ENCODE data around the gene PPIL6. TPM values are rescaled to one million over a fixed set of nuclear protein-coding genes. Genes with fewer than 3 reads are reported as not detected.

PPIL6 gene
- total RNA-seq, 4 donors from 2014 or later, result 1.2 to 16.5 (median 4.8) TPM

DNA sequence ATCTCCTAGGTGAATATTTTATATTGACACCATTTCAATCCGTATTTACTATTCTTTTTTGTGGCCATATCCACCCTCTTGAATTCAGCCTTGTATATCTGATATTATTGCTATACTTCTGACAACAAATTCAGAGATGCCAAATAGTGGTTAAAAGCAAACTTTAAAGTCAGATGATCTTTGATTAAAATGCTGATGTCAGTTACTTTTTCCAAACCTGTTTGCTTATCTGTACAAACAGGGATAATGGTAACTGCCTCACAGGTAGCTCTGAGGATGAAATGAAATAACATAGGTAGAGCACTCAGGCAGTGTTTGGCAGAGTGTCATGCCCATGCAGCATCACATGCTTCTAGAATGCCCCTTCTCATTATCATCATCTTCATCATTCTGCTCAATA is 19.2 kb downstream of the PPIL6 start:
- no peaks in the 10 kb centered on the region for H3K27me3 ChIP-seq
- no peak overlapping the region for H3K27ac ChIP-seq
- H3K4me1 ChIP-seq, result no peaks in the 10 kb centered on the region
- TF ChIP-seq EP300 (IDR thresholded peaks at IDR 0.05), result no peak
- TF ChIP-seq, protein P1, sequence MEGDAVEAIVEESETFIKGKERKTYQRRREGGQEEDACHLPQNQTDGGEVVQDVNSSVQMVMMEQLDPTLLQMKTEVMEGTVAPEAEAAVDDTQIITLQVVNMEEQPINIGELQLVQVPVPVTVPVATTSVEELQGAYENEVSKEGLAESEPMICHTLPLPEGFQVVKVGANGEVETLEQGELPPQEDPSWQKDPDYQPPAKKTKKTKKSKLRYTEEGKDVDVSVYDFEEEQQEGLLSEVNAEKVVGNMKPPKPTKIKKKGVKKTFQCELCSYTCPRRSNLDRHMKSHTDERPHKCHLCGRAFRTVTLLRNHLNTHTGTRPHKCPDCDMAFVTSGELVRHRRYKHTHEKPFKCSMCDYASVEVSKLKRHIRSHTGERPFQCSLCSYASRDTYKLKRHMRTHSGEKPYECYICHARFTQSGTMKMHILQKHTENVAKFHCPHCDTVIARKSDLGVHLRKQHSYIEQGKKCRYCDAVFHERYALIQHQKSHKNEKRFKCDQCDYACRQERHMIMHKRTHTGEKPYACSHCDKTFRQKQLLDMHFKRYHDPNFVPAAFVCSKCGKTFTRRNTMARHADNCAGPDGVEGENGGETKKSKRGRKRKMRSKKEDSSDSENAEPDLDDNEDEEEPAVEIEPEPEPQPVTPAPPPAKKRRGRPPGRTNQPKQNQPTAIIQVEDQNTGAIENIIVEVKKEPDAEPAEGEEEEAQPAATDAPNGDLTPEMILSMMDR (IDR thresholded peaks at IDR 0.05), result no peak
- TF ChIP-seq POLR2A (IDR thresholded peaks at IDR 0.05), result no peak
- no peak for DNase-seq (ENCODE audit: low spot score in 2 of 2)
- peaks cover 0 to 10% (median 0%) of the 10 kb centered on the region in 3 donors for H3K36me3 ChIP-seq
- 83 to 90% methylated on average over 1 of the region's 1 CpG for WGBS, 2 donors
- H3K9me3 ChIP-seq, result no peaks in the 10 kb centered on the region
- H3K4me3 ChIP-seq, result no peak overlapping the region

DNA sequence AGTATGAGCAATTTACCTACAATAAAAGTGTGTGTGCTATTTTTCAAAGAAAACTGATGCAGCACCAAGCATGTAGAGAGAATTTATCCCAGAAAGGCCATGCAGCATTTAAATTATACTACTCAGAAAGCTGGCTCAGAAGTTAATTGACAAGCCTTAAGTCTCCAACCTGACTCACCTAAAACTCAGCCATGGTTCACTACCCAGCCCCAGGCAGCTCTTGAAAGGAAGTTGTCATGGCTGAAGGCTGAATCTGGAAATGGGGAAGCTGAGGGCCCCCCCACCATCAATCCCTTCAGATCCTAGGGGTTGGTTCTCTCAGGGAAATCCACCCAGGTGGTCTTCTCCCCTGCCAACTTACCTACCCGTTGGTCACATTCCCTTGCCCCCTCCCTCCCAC is 19.7 kb downstream of the PPIL6 start:
- Histone ChIP-seq H3K4me3 (no peak overlapping the region), H3K4me1 (no peaks in the 10 kb centered on the region), H3K36me3 (peaks cover 0 to 13% (median 0%) of the 10 kb centered on the region in 3 donors), H3K27ac (no peak overlapping the region), H3K9me3 (no peaks in the 10 kb centered on the region), H3K27me3 (no peaks in the 10 kb centered on the region)
- WGBS, 2 donors, result 48 to 52% methylated on average over 1 of the region's 1 CpG
- TF ChIP-seq POLR2A (IDR thresholded peaks at IDR 0.05) (no peak), EP300 (IDR thresholded peaks at IDR 0.05) (no peak)
- TF ChIP-seq, protein P1 (IDR thresholded peaks at IDR 0.05), result no peak
- DNase-seq (ENCODE audit: low spot score in 2 of 2), result no peak

DNA sequence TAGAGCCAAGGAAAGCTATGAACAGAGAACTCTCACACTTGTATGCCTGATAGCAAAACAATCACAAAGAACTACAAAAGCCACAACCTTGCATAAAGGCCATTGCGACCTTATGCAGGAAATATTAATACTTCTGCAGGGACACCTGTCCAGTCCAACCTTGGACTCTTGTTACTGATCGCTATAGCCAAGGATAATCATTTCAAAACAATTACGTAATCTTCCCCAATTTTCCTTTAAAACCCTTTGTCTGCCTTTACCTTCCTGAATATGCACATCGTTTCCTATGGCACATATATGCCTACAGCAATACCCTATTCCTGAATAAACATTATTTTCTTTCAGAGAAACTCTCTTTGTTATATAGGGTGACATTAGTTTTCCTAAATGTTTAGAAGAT is 22.8 kb downstream of the PPIL6 start:
- DNase-seq (ENCODE audit: low spot score in 2 of 2), result no peak
- H3K4me3 ChIP-seq, result no peak overlapping the region
- H3K27ac ChIP-seq, result no peak overlapping the region
- peaks cover 0 to 3% (median 0%) of the 10 kb centered on the region in 4 donors for H3K9me3 ChIP-seq
- H3K4me1 ChIP-seq, result no peaks in the 10 kb centered on the region
- no peaks in the 10 kb centered on the region for H3K27me3 ChIP-seq
- peaks cover 0 to 25% (median 0%) of the 10 kb centered on the region in 3 donors for H3K36me3 ChIP-seq
- TF ChIP-seq POLR2A (IDR thresholded peaks at IDR 0.05), result no peak
- no peak for TF ChIP-seq EP300 (IDR thresholded peaks at IDR 0.05)
- TF ChIP-seq, protein P1 (IDR thresholded peaks at IDR 0.05), result no peak
- WGBS, 2 donors, result 87 to 92% methylated on average over 4 of the region's 4 CpGs

DNA sequence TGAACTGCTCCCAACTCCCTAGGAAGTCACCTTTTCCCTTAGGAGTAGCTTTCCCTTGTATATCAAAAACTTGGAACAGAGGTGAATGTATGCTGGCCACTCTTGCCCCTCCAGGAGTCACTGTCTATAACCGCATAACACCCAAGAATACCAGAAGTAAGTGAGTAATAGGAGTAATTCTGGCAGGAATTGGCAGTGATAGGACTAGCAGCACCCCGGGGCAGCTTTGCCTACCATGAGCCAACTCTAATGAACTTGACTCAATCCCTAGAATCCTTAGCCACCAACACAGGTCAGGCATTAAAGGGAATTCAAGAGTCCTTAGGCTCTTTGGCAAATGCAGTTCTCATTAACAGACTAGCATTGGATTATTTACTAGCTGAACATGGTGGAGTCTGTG is 29.4 kb downstream of the PPIL6 start:
- peaks cover 0 to 28% (median 0%) of the 10 kb centered on the region in 3 donors for H3K36me3 ChIP-seq
- H3K4me3 ChIP-seq, result no peak overlapping the region
- no peak for TF ChIP-seq POLR2A (IDR thresholded peaks at IDR 0.05)
- TF ChIP-seq EP300 (IDR thresholded peaks at IDR 0.05), result no peak
- TF ChIP-seq, protein P1 (IDR thresholded peaks at IDR 0.05), result no peak
- no peaks in the 10 kb centered on the region for H3K4me1 ChIP-seq
- WGBS, 2 donors, result 82 to 95% methylated on average over 2 of the region's 2 CpGs
- H3K27ac ChIP-seq, result no peak overlapping the region
- no peak for DNase-seq (ENCODE audit: low spot score in 2 of 2)
- H3K9me3 ChIP-seq, result peaks cover 0 to 3% (median 0%) of the 10 kb centered on the region in 4 donors
- no peaks in the 10 kb centered on the region for H3K27me3 ChIP-seq

DNA sequence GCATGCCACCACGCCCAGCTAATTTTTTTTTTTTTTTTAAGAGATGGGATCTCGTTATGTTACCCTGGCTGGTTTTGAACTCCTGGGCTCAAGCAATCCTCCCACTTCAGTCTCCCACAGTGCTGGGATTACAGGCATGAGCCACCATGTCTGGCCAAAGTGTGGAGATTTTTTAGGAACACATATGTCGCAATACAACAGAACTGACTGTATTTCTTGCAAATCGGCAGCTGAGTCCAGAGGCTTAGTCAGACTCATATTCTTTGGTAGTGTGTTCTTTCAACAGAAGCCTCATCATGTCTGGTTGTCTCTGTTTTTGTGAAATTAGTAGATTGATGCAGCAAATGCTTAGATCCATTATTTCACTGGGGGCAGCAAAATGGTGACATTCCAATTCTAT is 34.2 kb downstream of the PPIL6 start:
- Histone ChIP-seq H3K27ac (no peak overlapping the region), H3K4me1 (no peaks in the 10 kb centered on the region), H3K4me3 (no peak overlapping the region), H3K36me3 (peaks cover 0 to 6% (median 0%) of the 10 kb centered on the region in 3 donors), H3K9me3 (no peaks in the 10 kb centered on the region), H3K27me3 (no peaks in the 10 kb centered on the region)
- TF ChIP-seq, protein P1 (IDR thresholded peaks at IDR 0.05), result no peak
- TF ChIP-seq EP300 (IDR thresholded peaks at IDR 0.05), result no peak
- TF ChIP-seq POLR2A (IDR thresholded peaks at IDR 0.05), result no peak
- no peak for DNase-seq (ENCODE audit: low spot score in 2 of 2)
- WGBS, 2 donors, result 89 to 90% methylated on average over 4 of the region's 4 CpGs

Data from tibial nerve (tissue), 4 donors.